Measurements from ENCODE around the gene NT5C2. TPM values are rescaled to one million over a fixed set of nuclear protein-coding genes. Genes with fewer than 3 reads are reported as not detected.
A peak's percentile ranks its signal among the peaks of the same experiment; 100 is the strongest.

Gene NT5C2
- total RNA-seq, 1 donor from 2014 or later: 83.2 TPM

- no peak for DNase-seq
Observed at GRCh38 chr10:103120977-103121735, 71.9 kb downstream of the NT5C2 start.

- peak; percentile 13 for DNase-seq
Observed at GRCh38 chr10:103120546-103120945, 72.5 kb downstream of the NT5C2 start.

- no peak for DNase-seq
Observed at GRCh38 chr10:103117247-103117646, 75.8 kb downstream of the NT5C2 start.

- DNase-seq: no peak
Observed at GRCh38 chr10:103114876-103115275, 78.2 kb downstream of the NT5C2 start.

GRCh38 chr10:103111918-103112877, 80.9 kb downstream of the NT5C2 start:
- DNase-seq: no peak

GRCh38 chr10:103111031-103111917, 81.8 kb downstream of the NT5C2 start:
- DNase-seq: no peak

- DNase-seq: no peak
Observed at GRCh38 chr10:103110407-103110806, 82.7 kb downstream of the NT5C2 start.

GRCh38 chr10:103109821-103110220, 83.3 kb downstream of the NT5C2 start:
- no peak for DNase-seq

GRCh38 chr10:103106539-103106938, 86.5 kb downstream of the NT5C2 start:
- no peak for DNase-seq

GRCh38 chr10:103105462-103105861, 87.6 kb downstream of the NT5C2 start:
- no peak for DNase-seq

GRCh38 chr10:103104721-103105120, 88.4 kb downstream of the NT5C2 start:
- peak; percentile 14 for DNase-seq

- DNase-seq: no peak
Observed at GRCh38 chr10:103103989-103104388, 89.1 kb downstream of the NT5C2 start.

GRCh38 chr10:103102195-103102594, 90.9 kb downstream of the NT5C2 start:
- DNase-seq: no peak

- DNase-seq: no peak
Observed at GRCh38 chr10:103100620-103101019, 92.5 kb downstream of the NT5C2 start.

GRCh38 chr10:103098240-103098639, 94.8 kb downstream of the NT5C2 start:
- DNase-seq: no peak

GRCh38 chr10:103096130-103096529, 96.9 kb downstream of the NT5C2 start:
- no peak for DNase-seq

GRCh38 chr10:103095005-103095404, 98.1 kb downstream of the NT5C2 start:
- no peak for DNase-seq

GRCh38 chr10:103090911-103091310, 102.2 kb downstream of the NT5C2 start:
- DNase-seq: no peak

- DNase-seq: no peak
Observed at GRCh38 chr10:103089493-103089892, 103.6 kb downstream of the NT5C2 start.

GRCh38 chr10:103086799-103087198, 106.3 kb downstream of the NT5C2 start:
- no peak for DNase-seq

- DNase-seq: no peak
Observed at GRCh38 chr10:103086261-103086660, 106.8 kb downstream of the NT5C2 start.

GRCh38 chr10:103083977-103084320, 109.1 kb downstream of the NT5C2 start:
- DNase-seq: no peak
